Measurements from ENCODE around the gene RBFOX1. TPM values are rescaled to one million over a fixed set of nuclear protein-coding genes. Genes with fewer than 3 reads are reported as not detected.

Gene RBFOX1
- total and polyA plus RNA-seq, 10 of the 15 experiments (the other 5 are each of a cell fraction or from before 2014, with no cell fraction given), result 0.87 TPM; not detected in 9

DNA sequence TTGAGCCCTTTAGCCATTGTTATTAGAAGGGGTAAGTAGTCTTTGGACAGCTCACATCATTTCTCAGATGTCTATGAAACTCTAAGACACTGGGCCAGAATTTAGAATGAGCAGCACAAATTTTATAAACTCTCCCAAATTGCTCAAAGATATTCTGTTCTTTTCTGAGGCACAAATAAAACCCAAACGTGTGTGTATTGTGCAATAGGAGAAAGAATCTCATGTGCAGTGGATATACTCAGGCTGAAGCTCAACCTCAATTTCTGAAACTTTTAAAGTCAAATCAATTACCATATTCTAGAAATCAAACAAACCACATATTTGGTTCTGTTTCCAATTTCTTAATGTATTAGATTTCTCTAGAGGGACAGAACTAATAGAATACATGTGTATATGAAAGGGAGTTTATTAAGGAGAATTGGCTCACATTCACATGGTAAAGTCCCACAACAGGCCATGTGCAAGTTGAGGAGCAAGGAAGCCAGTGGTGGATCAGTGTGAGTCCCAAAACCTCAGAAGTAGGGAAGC, 403.6 kb downstream of the RBFOX1 start (continued):
- no peak for TF ChIP-seq RFX5 (IDR thresholded peaks at IDR 0.05; ENCODE audit: low read depth, low read length)
- TF ChIP-seq CHD2 (IDR thresholded peaks at IDR 0.05; ENCODE audit: borderline replicate concordance, low read depth, low read length), result no peak
- no peak for TF ChIP-seq FOXM1 (IDR thresholded peaks at IDR 0.05; ENCODE audit: low read depth, low read length)
- TF ChIP-seq SUPT20H (IDR thresholded peaks at IDR 0.05; ENCODE audit: borderline replicate concordance, control insufficient read depth, low read depth, low read length), result no peak
- no peak for TF ChIP-seq TCF3 (IDR thresholded peaks at IDR 0.05; ENCODE audit: borderline replicate concordance, insufficient read depth, low read depth, low read length)
- TF ChIP-seq SMAD1 (IDR thresholded peaks at IDR 0.05; ENCODE audit: low read depth, partially characterized antibody), result no peak
- TF ChIP-seq CREB1 (IDR thresholded peaks at IDR 0.05; ENCODE audit: low read depth), result no peak
- TF ChIP-seq PAX8 (IDR thresholded peaks at IDR 0.05), result no peak
- TF ChIP-seq TBL1XR1 (IDR thresholded peaks at IDR 0.05; ENCODE audit: low read depth, low read length), result no peak

- no peak overlapping the region for H3K27ac ChIP-seq (ENCODE audit: control insufficient read depth, insufficient read depth)
- H4K20me1 ChIP-seq (ENCODE audit: control insufficient read depth, insufficient read depth), result no peaks in the 10 kb centered on the region
- DNase-seq (ENCODE audit: low read depth, low spot score), result no peak
- H3K9ac ChIP-seq (ENCODE audit: control insufficient read depth, insufficient read depth, low read length), result no peak overlapping the region
- H2AFZ ChIP-seq (ENCODE audit: control insufficient read depth, low read depth, low read length), result no peak overlapping the region
- BruUV-seq (replicated peaks), result no TSS peak
- ChIA-PET SMC1A (ENCODE audit: uncharacterized antibody, unreplicated experiment) (no interaction called here), RAD21 (ENCODE audit: unreplicated experiment) (no interaction called here), POLR2A (no interaction called here), CTCF (no interaction called here)
- intact Hi-C loops (cut with micrococcal nuclease; ENCODE audit: unreplicated experiment), result no loop called here
- no peak overlapping the region for H3K4me3 ChIP-seq
- no peak for ATAC-seq
- H3K79me2 ChIP-seq (ENCODE audit: control insufficient read depth, insufficient read depth, low read length), result no peaks in the 10 kb centered on the region
- no peak overlapping the region for H3K4me2 ChIP-seq (ENCODE audit: control insufficient read depth, insufficient read depth)
- H3K9me3 ChIP-seq (replicated peaks; ENCODE audit: control insufficient read depth, insufficient read depth, low read length), result no peaks in the 10 kb centered on the region; the same call in 2 of the 3 replicates
- 31% methylated on average over 3 of the region's 3 CpGs for WGBS (ENCODE audit: insufficient coverage, insufficient replicate concordance, low lambda C conversion rate, missing lambda C conversion rate)
- H3K36me3 ChIP-seq (ENCODE audit: control insufficient read depth in 2 of 2, insufficient read depth in 2 of 2, low read length in 1 of 2), result no peaks in the 10 kb centered on the region
- no peaks in the 10 kb centered on the region for H3K27me3 ChIP-seq (replicated peaks in 1 of 2; ENCODE audit: control insufficient read depth in 2 of 2, insufficient read depth in 2 of 2, low read length in 1 of 2)
- H3K4me1 ChIP-seq (ENCODE audit: control insufficient read depth, insufficient read depth, low read length), result no peaks in the 10 kb centered on the region
- no peak for FAIRE-seq
- in situ Hi-C loops (cut with MboI), result no loop called here
- TF ChIP-seq HSF1 (IDR thresholded peaks at IDR 0.05; ENCODE audit: low read depth, low read length) (no peak), WRNIP1 (IDR thresholded peaks at IDR 0.05; ENCODE audit: borderline replicate concordance, low read depth, low read length) (no peak), ZNF384 (IDR thresholded peaks at IDR 0.05; ENCODE audit: borderline replicate concordance, low read depth, low read length) (no peak), HCFC1 (IDR thresholded peaks at IDR 0.05; ENCODE audit: low read length) (no peak), SREBF2 (IDR thresholded peaks at IDR 0.05; ENCODE audit: low read length) (no peak), SUZ12 (IDR thresholded peaks at IDR 0.05; ENCODE audit: unreplicated experiment) (no peak), HDAC6 (IDR thresholded peaks at IDR 0.05; ENCODE audit: unreplicated experiment) (no peak), TARDBP (IDR thresholded peaks at IDR 0.05; ENCODE audit: borderline replicate concordance) (no peak), CREM (IDR thresholded peaks at IDR 0.05; ENCODE audit: low read depth) (no peak)
- TF ChIP-seq, protein P1, sequence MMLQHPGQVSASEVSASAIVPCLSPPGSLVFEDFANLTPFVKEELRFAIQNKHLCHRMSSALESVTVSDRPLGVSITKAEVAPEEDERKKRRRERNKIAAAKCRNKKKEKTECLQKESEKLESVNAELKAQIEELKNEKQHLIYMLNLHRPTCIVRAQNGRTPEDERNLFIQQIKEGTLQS (IDR thresholded peaks at IDR 0.05; ENCODE audit: borderline replicate concordance, extremely low read depth, low read depth, low read length), result no peak
- TF ChIP-seq, protein P2, sequence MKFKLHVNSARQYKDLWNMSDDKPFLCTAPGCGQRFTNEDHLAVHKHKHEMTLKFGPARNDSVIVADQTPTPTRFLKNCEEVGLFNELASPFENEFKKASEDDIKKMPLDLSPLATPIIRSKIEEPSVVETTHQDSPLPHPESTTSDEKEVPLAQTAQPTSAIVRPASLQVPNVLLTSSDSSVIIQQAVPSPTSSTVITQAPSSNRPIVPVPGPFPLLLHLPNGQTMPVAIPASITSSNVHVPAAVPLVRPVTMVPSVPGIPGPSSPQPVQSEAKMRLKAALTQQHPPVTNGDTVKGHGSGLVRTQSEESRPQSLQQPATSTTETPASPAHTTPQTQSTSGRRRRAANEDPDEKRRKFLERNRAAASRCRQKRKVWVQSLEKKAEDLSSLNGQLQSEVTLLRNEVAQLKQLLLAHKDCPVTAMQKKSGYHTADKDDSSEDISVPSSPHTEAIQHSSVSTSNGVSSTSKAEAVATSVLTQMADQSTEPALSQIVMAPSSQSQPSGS (IDR thresholded peaks at IDR 0.05; ENCODE audit: low read length), result no peak
- TF ChIP-seq, protein P3, sequence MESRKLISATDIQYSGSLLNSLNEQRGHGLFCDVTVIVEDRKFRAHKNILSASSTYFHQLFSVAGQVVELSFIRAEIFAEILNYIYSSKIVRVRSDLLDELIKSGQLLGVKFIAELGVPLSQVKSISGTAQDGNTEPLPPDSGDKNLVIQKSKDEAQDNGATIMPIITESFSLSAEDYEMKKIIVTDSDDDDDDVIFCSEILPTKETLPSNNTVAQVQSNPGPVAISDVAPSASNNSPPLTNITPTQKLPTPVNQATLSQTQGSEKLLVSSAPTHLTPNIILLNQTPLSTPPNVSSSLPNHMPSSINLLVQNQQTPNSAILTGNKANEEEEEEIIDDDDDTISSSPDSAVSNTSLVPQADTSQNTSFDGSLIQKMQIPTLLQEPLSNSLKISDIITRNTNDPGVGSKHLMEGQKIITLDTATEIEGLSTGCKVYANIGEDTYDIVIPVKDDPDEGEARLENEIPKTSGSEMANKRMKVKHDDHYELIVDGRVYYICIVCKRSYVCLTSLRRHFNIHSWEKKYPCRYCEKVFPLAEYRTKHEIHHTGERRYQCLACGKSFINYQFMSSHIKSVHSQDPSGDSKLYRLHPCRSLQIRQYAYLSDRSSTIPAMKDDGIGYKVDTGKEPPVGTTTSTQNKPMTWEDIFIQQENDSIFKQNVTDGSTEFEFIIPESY (IDR thresholded peaks at IDR 0.05), result no peak
Observed at GRCh38 chr16:7742626-7743025, 410.0 kb downstream of the RBFOX1 start.

Measured in GM12878 (cell line).